ENCODE results near the gene SMIM3.

The SMIM3 gene

DNA sequence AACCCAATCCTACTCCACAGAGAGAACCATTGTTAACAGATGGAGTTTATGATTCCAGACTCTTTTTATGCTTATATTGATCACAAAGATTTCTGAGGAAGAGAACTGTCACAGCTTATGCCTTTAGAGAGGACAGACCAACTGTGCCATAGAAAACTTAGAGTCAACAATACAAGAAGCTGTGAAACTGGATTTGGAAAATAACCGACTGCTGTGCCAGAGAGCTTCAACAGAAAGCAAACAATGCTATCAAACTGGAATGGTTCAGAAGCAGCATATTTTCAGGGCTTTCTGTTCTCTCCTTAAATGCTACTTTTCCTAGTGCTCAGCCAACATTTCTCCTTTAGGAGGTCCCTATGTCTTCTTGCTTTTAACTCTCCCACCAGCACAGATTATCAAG lies 24.7 kb upstream of the SMIM3 start:
- Histone ChIP-seq H3K36me3 (ENCODE audit: low read length) (peaks cover 39% of the 10 kb centered on the region; the same call in 1 of the 2 replicates), H3K79me2 (ENCODE audit: insufficient read depth, low read length) (peaks cover 55% of the 10 kb centered on the region), H3K4me3 (ENCODE audit: insufficient read depth, low read length, poor library complexity, severe bottlenecking) (no peak overlapping the region), H3K27me3 (ENCODE audit: low read length) (no peaks in the 10 kb centered on the region), H3K9ac (ENCODE audit: low read length) (no peak overlapping the region), H3K9me3 (ENCODE audit: insufficient read depth, low read length) (no peaks in the 10 kb centered on the region), H3K4me2 (ENCODE audit: low read depth, low read length, poor library complexity, severe bottlenecking) (no peak overlapping the region), H3K9me2 (replicated peaks; ENCODE audit: insufficient read depth, low read length) (no peaks in the 10 kb centered on the region), H2AFZ (ENCODE audit: low read depth, low read length, severe bottlenecking) (no peak overlapping the region), H4K20me1 (ENCODE audit: low read depth, low read length) (no peaks in the 10 kb centered on the region), H3K27ac (ENCODE audit: low read depth, low read length) (no peak overlapping the region), H3F3A (ENCODE audit: insufficient read depth) (peaks cover 5% of the 10 kb centered on the region; the same call in 1 of the 2 replicates)
- no peak for TF ChIP-seq EZH2phosphoT487 (conservative IDR thresholded peaks at IDR 0.05; ENCODE audit: low read length)
- TF ChIP-seq, protein P1, sequence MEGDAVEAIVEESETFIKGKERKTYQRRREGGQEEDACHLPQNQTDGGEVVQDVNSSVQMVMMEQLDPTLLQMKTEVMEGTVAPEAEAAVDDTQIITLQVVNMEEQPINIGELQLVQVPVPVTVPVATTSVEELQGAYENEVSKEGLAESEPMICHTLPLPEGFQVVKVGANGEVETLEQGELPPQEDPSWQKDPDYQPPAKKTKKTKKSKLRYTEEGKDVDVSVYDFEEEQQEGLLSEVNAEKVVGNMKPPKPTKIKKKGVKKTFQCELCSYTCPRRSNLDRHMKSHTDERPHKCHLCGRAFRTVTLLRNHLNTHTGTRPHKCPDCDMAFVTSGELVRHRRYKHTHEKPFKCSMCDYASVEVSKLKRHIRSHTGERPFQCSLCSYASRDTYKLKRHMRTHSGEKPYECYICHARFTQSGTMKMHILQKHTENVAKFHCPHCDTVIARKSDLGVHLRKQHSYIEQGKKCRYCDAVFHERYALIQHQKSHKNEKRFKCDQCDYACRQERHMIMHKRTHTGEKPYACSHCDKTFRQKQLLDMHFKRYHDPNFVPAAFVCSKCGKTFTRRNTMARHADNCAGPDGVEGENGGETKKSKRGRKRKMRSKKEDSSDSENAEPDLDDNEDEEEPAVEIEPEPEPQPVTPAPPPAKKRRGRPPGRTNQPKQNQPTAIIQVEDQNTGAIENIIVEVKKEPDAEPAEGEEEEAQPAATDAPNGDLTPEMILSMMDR (IDR thresholded peaks at IDR 0.05; ENCODE audit: insufficient read depth, low read length, poor library complexity, severe bottlenecking): no peak

DNA sequence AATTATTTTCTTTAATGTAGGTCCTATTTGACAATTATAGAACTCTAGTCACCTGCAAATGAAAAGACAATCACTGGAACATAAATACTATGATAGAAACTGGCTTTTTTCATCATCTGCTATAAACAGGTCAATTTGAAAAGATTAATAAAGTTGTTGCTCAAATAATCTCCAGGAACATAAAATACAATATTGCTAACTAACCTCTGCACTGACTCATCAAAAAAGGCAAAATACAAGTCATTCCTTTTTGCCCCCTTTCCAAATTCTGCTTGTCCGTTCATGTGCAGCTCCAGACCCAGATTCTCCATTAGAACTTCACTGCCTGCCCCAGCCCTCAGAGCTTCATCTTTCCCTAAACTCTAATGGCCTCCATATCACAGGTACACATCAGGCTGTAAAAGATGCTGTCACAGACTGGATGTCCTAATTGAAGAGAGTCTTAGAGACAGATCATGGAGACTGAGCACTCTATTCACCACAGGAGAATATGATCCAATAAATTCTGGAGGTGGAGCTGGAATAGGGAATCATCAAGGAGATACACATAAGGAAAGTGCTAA lies 21.4 kb upstream of the SMIM3 start:
- H3F3A ChIP-seq (ENCODE audit: insufficient read depth): peaks cover 4% of the 10 kb centered on the region; the same call in 1 of the 2 replicates
- peak overlapping the region; percentile 92 for H3K4me2 ChIP-seq (ENCODE audit: low read depth, low read length, poor library complexity, severe bottlenecking)
- TF ChIP-seq, protein P1 (IDR thresholded peaks at IDR 0.05; ENCODE audit: insufficient read depth, low read length, poor library complexity, severe bottlenecking): no peak
- no peak for TF ChIP-seq EZH2phosphoT487 (conservative IDR thresholded peaks at IDR 0.05; ENCODE audit: low read length)
- no peaks in the 10 kb centered on the region for H3K9me3 ChIP-seq (ENCODE audit: insufficient read depth, low read length)
- H3K36me3 ChIP-seq (ENCODE audit: low read length): peaks cover 25% of the 10 kb centered on the region; the same call in 1 of the 2 replicates
- peak overlapping the region; percentile 93 for H3K4me3 ChIP-seq (ENCODE audit: insufficient read depth, low read length, poor library complexity, severe bottlenecking)
- H2AFZ ChIP-seq (ENCODE audit: low read depth, low read length, severe bottlenecking): no peak overlapping the region
- no peak overlapping the region for H3K27ac ChIP-seq (ENCODE audit: low read depth, low read length)
- no peaks in the 10 kb centered on the region for H3K9me2 ChIP-seq (replicated peaks; ENCODE audit: insufficient read depth, low read length)
- H3K9ac ChIP-seq (ENCODE audit: low read length): peak overlapping the region; percentile 21; the same call in 1 of the 2 replicates
- peaks cover 37% of the 10 kb centered on the region for H3K79me2 ChIP-seq (ENCODE audit: insufficient read depth, low read length)
- H3K27me3 ChIP-seq (ENCODE audit: low read length): no peaks in the 10 kb centered on the region
- H4K20me1 ChIP-seq (ENCODE audit: low read depth, low read length): no peaks in the 10 kb centered on the region

DNA sequence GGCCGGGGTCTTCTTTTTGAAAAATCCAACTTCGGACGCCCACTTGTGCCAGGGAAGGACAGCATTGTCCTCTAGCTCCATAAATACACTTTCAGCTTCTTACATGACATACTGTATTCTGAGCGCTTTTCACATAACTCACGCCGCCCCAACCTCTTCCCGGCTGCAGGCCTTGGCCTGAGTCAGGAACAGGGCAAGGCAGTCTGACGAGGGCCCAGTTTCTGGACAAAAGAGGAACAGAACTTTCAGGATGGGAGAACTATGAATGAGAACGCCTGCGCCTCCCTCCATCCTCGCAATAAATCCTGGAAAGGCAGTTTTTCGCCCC lies 20.4 kb upstream of the SMIM3 start:
- Histone ChIP-seq H4K20me1 (ENCODE audit: low read depth, low read length) (no peaks in the 10 kb centered on the region), H3K27ac (ENCODE audit: low read depth, low read length) (peak overlapping the region; percentile 56), H3K4me2 (ENCODE audit: low read depth, low read length, poor library complexity, severe bottlenecking) (peak overlapping the region; percentile 92), H3K27me3 (ENCODE audit: low read length) (no peaks in the 10 kb centered on the region), H3F3A (ENCODE audit: insufficient read depth) (no peaks in the 10 kb centered on the region), H3K9ac (ENCODE audit: low read length) (peak overlapping the region; percentile 82), H3K36me3 (ENCODE audit: low read length) (peaks cover 18% of the 10 kb centered on the region; the same call in 1 of the 2 replicates), H3K4me3 (ENCODE audit: insufficient read depth, low read length, poor library complexity, severe bottlenecking) (peak overlapping the region; percentile 93), H3K9me3 (ENCODE audit: insufficient read depth, low read length) (no peaks in the 10 kb centered on the region), H3K9me2 (replicated peaks; ENCODE audit: insufficient read depth, low read length) (no peaks in the 10 kb centered on the region), H2AFZ (ENCODE audit: low read depth, low read length, severe bottlenecking) (peak overlapping the region; percentile 82), H3K79me2 (ENCODE audit: insufficient read depth, low read length) (peaks cover 37% of the 10 kb centered on the region)
- no peak for TF ChIP-seq EZH2phosphoT487 (conservative IDR thresholded peaks at IDR 0.05; ENCODE audit: low read length)
- TF ChIP-seq, protein P1 (IDR thresholded peaks at IDR 0.05; ENCODE audit: insufficient read depth, low read length, poor library complexity, severe bottlenecking): no peak
